Measurements from ENCODE around the gene ATG101.

- TF ChIP-seq CTCF (IDR thresholded peaks at IDR 0.05 in 4 of 5, conservative IDR thresholded peaks at IDR 0.05 in 1 of 5) = no peak
- no peak for TF ChIP-seq POLR2A (IDR thresholded peaks at IDR 0.05)
These were observed 52.7 kb downstream of the ATG101 start for GRCh38 chr12:52122540-52122871.
